Upper lobe of right lung (tissue), 1 donor: ENCODE data around the gene RHBDL1. TPM values are rescaled to one million over a fixed set of nuclear protein-coding genes. Genes with fewer than 3 reads are reported as not detected.

Experiments used
- ATAC-seq: fragments of 200-7000 bp; cut with Tn5 transposase; one replicate; pipeline ENCODE4 v1.9.1; 2020; ENCODE audit warnings: mild to moderate bottlenecking, moderate library complexity
- DNase-seq: peaks from one replicate; pipeline ENCODE4 v3.0.0-alpha.2; 2020
- H3K27ac ChIP-seq: fragments of 200-600 bp; one replicate; pipeline ENCODE4 v1.8.0; 2022
- H3K27me3 ChIP-seq: fragments of 200-600 bp; one replicate; pipeline ENCODE4 v1.8.0; 2022; ENCODE audit warnings: mild to moderate bottlenecking
- H3K36me3 ChIP-seq: fragments of 200-600 bp; one replicate; pipeline ENCODE4 v1.8.0; 2022
- H3K4me1 ChIP-seq: fragments of 200-600 bp; one replicate; pipeline ENCODE4 v1.8.0; 2022
- H3K4me3 ChIP-seq: fragments of 200-600 bp; one replicate; pipeline ENCODE4 v1.8.0; 2022; ENCODE audit warnings: mild to moderate bottlenecking
- H3K9me3 ChIP-seq: fragments of 200-600 bp; one replicate; pipeline ENCODE4 v1.8.0; 2022
- CTCF ChIP-seq: fragments of 200-600 bp; IDR thresholded peaks from one replicate; pipeline ENCODE4 v1.8.0; 2022; ENCODE audit warnings: antibody characterized with exemption
- intact Hi-C: fragments of 100-400 bp; cut with DNase I; formaldehyde crosslinking; loops from one replicate; pipeline ENCODE4 v1.11.0; 2022
- total RNA-seq: library from RNA; stranded (reverse); fragmentation: NEBNext Ultra II Directional; extraction: Animal tissue kit (Norgen Biotek cat#: 25700); gene quantifications from one replicate; pipeline ENCODE4 v1.2.1, GENCODE V29; 2021
- donor health status: DM: no; HTN: yes; CAD: no; lungs with severe emphysema.

Gene RHBDL1
- total RNA-seq, 1 donor from 2014 or later = 2.0 TPM

DNA sequence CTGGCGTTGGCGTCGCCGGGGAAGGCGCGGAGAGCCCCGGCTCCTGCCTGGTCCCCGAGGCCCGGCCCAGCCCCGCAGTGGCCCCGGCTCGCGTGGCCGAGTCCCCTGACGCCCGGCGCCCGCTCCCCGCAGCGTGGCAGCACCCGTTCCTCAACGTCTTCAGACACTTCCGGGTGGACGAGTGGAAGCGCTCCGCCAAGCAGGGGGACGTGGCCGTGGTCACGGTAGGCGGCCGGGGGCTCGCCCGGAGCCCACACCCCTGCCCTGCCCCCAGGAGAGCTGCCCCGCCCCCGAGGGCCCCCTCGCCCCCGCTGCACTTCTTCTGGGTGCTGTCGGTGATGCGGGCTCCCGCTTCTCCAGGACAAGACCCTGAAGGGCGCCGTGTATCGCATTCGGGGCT lies 25.8 kb upstream of the RHBDL1 start:
- no peak for DNase-seq
- Histone ChIP-seq H3K4me1 (peaks cover 31% of the 10 kb centered on the region), H3K4me3 (peak overlapping the region; percentile 85), H3K9me3 (no peaks in the 10 kb centered on the region), H3K27ac (peak overlapping the region; percentile 93), H3K27me3 (no peaks in the 10 kb centered on the region), H3K36me3 (no peaks in the 10 kb centered on the region)
- TF ChIP-seq CTCF = no peak
- peak; percentile 0 for ATAC-seq
- intact Hi-C loops = no loop called here

GRCh38 chr16:651844-652243 lies 23.6 kb upstream of the RHBDL1 start:
- Histone ChIP-seq H3K4me3 (no peak overlapping the region), H3K27me3 (no peaks in the 10 kb centered on the region), H3K36me3 (no peaks in the 10 kb centered on the region), H3K27ac (no peak overlapping the region), H3K4me1 (peaks cover 20% of the 10 kb centered on the region), H3K9me3 (no peaks in the 10 kb centered on the region)
- no peak for DNase-seq
- ATAC-seq = no peak
- TF ChIP-seq CTCF = no peak
- intact Hi-C loops = no loop called here

GRCh38 chr16:652454-653305 lies 22.8 kb upstream of the RHBDL1 start:
- ATAC-seq = no peak
- no peak for DNase-seq
- peaks cover 16% of the 10 kb centered on the region for H3K4me1 ChIP-seq
- H3K36me3 ChIP-seq = no peaks in the 10 kb centered on the region
- no peak overlapping the region for H3K4me3 ChIP-seq
- TF ChIP-seq CTCF = no peak
- no peaks in the 10 kb centered on the region for H3K9me3 ChIP-seq
- H3K27me3 ChIP-seq = no peaks in the 10 kb centered on the region
- intact Hi-C loops = no loop called here
- H3K27ac ChIP-seq = no peak overlapping the region

DNA sequence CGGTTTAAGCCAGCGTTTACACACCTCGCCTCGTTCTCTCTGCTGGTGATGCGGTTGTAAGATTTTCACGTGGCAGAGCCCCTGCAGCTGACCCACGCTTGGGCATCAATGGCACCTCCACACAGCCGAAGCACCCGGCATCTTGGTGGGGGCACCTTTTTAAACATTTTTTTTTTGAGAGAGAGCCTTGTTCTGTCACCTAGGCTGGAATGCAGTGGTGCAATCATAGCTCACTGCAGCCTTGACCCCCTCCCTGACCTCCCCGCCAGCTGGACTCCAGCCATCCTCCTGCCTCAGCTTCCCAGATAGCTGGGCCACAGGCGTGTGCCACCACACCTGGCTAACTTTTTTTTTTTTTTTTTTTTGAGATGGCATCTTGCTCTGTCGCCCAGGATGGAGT lies 21.4 kb upstream of the RHBDL1 start:
- peaks cover 8% of the 10 kb centered on the region for H3K4me1 ChIP-seq
- no peaks in the 10 kb centered on the region for H3K36me3 ChIP-seq
- no peak for DNase-seq
- intact Hi-C loops = no loop called here
- H3K27ac ChIP-seq = no peak overlapping the region
- H3K9me3 ChIP-seq = no peaks in the 10 kb centered on the region
- ATAC-seq = no peak
- TF ChIP-seq CTCF = no peak
- no peaks in the 10 kb centered on the region for H3K27me3 ChIP-seq
- no peak overlapping the region for H3K4me3 ChIP-seq

GRCh38 chr16:657487-657886 lies 18.0 kb upstream of the RHBDL1 start:
- H3K27ac ChIP-seq = no peak overlapping the region
- H3K27me3 ChIP-seq = no peaks in the 10 kb centered on the region
- TF ChIP-seq CTCF = no peak
- no peaks in the 10 kb centered on the region for H3K9me3 ChIP-seq
- H3K4me1 ChIP-seq = peaks cover 3% of the 10 kb centered on the region
- H3K4me3 ChIP-seq = no peak overlapping the region
- intact Hi-C loops = no loop called here
- DNase-seq (no peak), ATAC-seq (no peak)
- H3K36me3 ChIP-seq = no peaks in the 10 kb centered on the region
